Spleen (tissue), 11 donors: ENCODE data around the gene PHACTR2. TPM values are rescaled to one million over a fixed set of nuclear protein-coding genes. Genes with fewer than 3 reads are reported as not detected.
"Not testable (repeated sequence)": the region's sequence is repeated elsewhere in the genome, so short reads cannot be mapped to it uniquely, and the experiment has no call there.

Source experiments
- DNase-seq: peaks from one replicate; pipeline ENCODE4 v3.0.0-alpha.2; 2020
- H3K27ac ChIP-seq, 8 donors: fragments of 200-600 bp; sonication (generic) in 7 of 8; 1 replicate in 4 of 8; 2 replicates in 4 of 8; pipeline versions ENCODE4 v1.5.0 to v1.8.0; 2016 to 2021; ENCODE audit warnings: inconsistent platforms in 4 of 8, mild to moderate bottlenecking in 4 of 8, moderate library complexity in 1 of 8
- H3K27me3 ChIP-seq, 7 donors: fragments of 200-600 bp; sonication (generic) in 6 of 7; replicated peaks in 1 of 7; 1 replicate in 4 of 7; 2 replicates in 3 of 7; pipeline versions ENCODE4 v1.5.0 to v1.8.0; 2016 to 2021; ENCODE audit warnings: inconsistent platforms in 3 of 7, mild to moderate bottlenecking in 1 of 7
- H3K36me3 ChIP-seq, 6 donors: fragments of 200-600 bp; sonication (generic) in 5 of 6; 1 replicate in 4 of 6; 2 replicates in 2 of 6; pipeline versions ENCODE4 v1.5.0 to v1.8.0; 2016 to 2021; ENCODE audit warnings: inconsistent platforms in 2 of 6
- H3K4me1 ChIP-seq, 6 donors: fragments of 200-600 bp; sonication (generic) in 5 of 6; 1 replicate in 3 of 6; 2 replicates in 3 of 6; pipeline versions ENCODE4 v1.5.0 to v1.8.0; 2016 to 2021; ENCODE audit warnings: inconsistent platforms in 3 of 6
- H3K4me3 ChIP-seq, 8 donors: fragments of 200-600 bp; sonication (generic) in 7 of 8; 1 replicate in 4 of 8; 2 replicates in 4 of 8; pipeline versions ENCODE4 v1.5.0 to v1.8.0; 2016 to 2021; ENCODE audit warnings: inconsistent platforms in 4 of 8, mild to moderate bottlenecking in 4 of 8, moderate library complexity in 2 of 8
- H3K9me3 ChIP-seq, 8 donors: fragments of 200-600 bp; sonication (generic) in 7 of 8; 1 replicate in 4 of 8; 2 replicates in 4 of 8; pipeline versions ENCODE4 v1.5.0 to v1.8.0; 2016 to 2021; ENCODE audit warnings: inconsistent platforms in 4 of 8
- CTCF ChIP-seq, 11 experiments: fragments of 200-600 bp in 7 of 11; fragments of 450-650 bp in 4 of 11; sonication (generic) in 4 of 11; IDR thresholded peaks in 8 of 11; conservative IDR thresholded peaks in 3 of 11; 1 replicate in 7 of 11; 2 replicates in 4 of 11; pipeline versions ENCODE4 v1.4.0 to v1.8.0; 2016 to 2021; ENCODE audit warnings: antibody characterized with exemption in 11 of 11, inconsistent platforms in 4 of 11, mild to moderate bottlenecking in 1 of 11
- POLR2A ChIP-seq, 3 donors: fragments of 450-650 bp; IDR thresholded peaks; one replicate each; pipeline ENCODE4 v1.5.1; 2017; ENCODE audit warnings: antibody characterized with exemption in 3 of 3, mild to moderate bottlenecking in 1 of 3
- POLR2AphosphoS5 ChIP-seq, 3 donors: sonication (generic); formaldehyde crosslinking; IDR thresholded peaks; one replicate each; pipeline ENCODE4 v1.5.1; 2017; ENCODE audit warnings: antibody characterized with exemption in 3 of 3
- WGBS, 5 donors: extraction: QIAGEN DNeasy Blood & Tissue Kit in 3 of 5; methylation state at CpG; one replicate each; pipeline versions ENCODE4 v1.1.5 to v1.1.7; 2013 to 2018; 5-methylcytosine and 5-hydroxymethylcytosine counted together
- intact Hi-C: fragments of 100-400 bp; cut with DNase I; formaldehyde crosslinking; loops from one replicate; pipeline ENCODE4 v1.15.0; 2023; ENCODE audit warnings: low total_unique reads
- polyA plus RNA-seq, 3 donors: library from polyadenylated mRNA; stranded (reverse); fragments of 200-250 nt; gene quantifications; one replicate each; pipeline ENCODE4 v1.2.1, GENCODE V29; 2013
- total RNA-seq, 7 donors: library from RNA; depleted of rRNA in 3 of 7; stranded (reverse); fragments of >200 nt in 3 of 7; fragmentation: NEBNext Ultra II Directional in 4 of 7; extraction: Animal tissue kit (Norgen Biotek cat#: 25700) in 4 of 7; gene quantifications; one replicate each; pipeline versions ENCODE4 v1.1.0 to v1.2.1, GENCODE V29; 2016 to 2021
- donor health status: healthy with polysubstance abuse.
- donor health status: DM: no; HTN: no; CAD: no; lungs with moderate emphysema.
- donor health status: DM: no; HTN: no; CAD: no.
- donor health status: Bipolar disorder and iron deficiency.
- donor health status: healthy.
- donor health status: DM: no; HTN: no; CAD: no.
- donor health status: DM: yes; HTN: yes; CAD: no.

The PHACTR2 gene
- total and polyA plus RNA-seq, 10 donors = 3.5 to 116 (median 76.1) TPM

- intact Hi-C loops = no loop called here
- no peak for DNase-seq
- Histone ChIP-seq H3K36me3 (no peaks in the 10 kb centered on the region), H3K9me3 (peaks cover 0 to 10% (median 0%) of the 10 kb centered on the region in 8 donors), H3K27me3 (no peaks in the 10 kb centered on the region), H3K4me1 (no peaks in the 10 kb centered on the region), H3K4me3 (no peak overlapping the region), H3K27ac (no peak overlapping the region)
- TF ChIP-seq CTCF (IDR thresholded peaks at IDR 0.05 in 8 of 11, conservative IDR thresholded peaks at IDR 0.05 in 3 of 11) = no peak
- 42 to 58% (median 56%) methylated on average over 6 of the region's 6 CpGs for WGBS, 5 donors
Measured at GRCh38 chr6:143647732-143648131, 30.0 kb upstream of the PHACTR2 start.

GRCh38 chr6:143649319-143649718, 28.4 kb upstream of the PHACTR2 start:
- H3K27me3 ChIP-seq, H3K27ac ChIP-seq, intact Hi-C loops, H3K9me3 ChIP-seq, DNase-seq, H3K36me3 ChIP-seq, H3K4me1 ChIP-seq, H3K4me3 ChIP-seq: not testable (repeated sequence)
- 97 to 100% (median 100%) methylated on average over 1 of the region's 1 CpG for WGBS, 5 donors

GRCh38 chr6:143651328-143651727, 26.4 kb upstream of the PHACTR2 start:
- H3K4me3 ChIP-seq, intact Hi-C loops, H3K27me3 ChIP-seq, H3K27ac ChIP-seq, DNase-seq, H3K4me1 ChIP-seq, H3K36me3 ChIP-seq, H3K9me3 ChIP-seq: not testable (repeated sequence)
- WGBS, 5 donors = 95 to 100% (median 97%) methylated on average over 4 of the region's 4 CpGs

GRCh38 chr6:143652841-143653331, 24.9 kb upstream of the PHACTR2 start:
- TF ChIP-seq CTCF (IDR thresholded peaks at IDR 0.05 in 8 of 11, conservative IDR thresholded peaks at IDR 0.05 in 3 of 11) (no peak), POLR2AphosphoS5 (IDR thresholded peaks at IDR 0.05) (no peak), POLR2A (IDR thresholded peaks at IDR 0.05) (no peak)
- no peaks in the 10 kb centered on the region for H3K27me3 ChIP-seq
- no peak overlapping the region for H3K27ac ChIP-seq
- no peaks in the 10 kb centered on the region for H3K4me1 ChIP-seq
- H3K9me3 ChIP-seq = peaks cover 0 to 18% (median 8%) of the 10 kb centered on the region in 8 donors
- DNase-seq = no peak
- WGBS, 5 donors = 72 to 89% (median 76%) methylated on average over 6 of the region's 6 CpGs
- no peaks in the 10 kb centered on the region for H3K36me3 ChIP-seq
- intact Hi-C loops = no loop called here
- no peak overlapping the region for H3K4me3 ChIP-seq

- intact Hi-C loops = no loop called here
Measured at GRCh38 chr6:143655541-143655940, 22.2 kb upstream of the PHACTR2 start.

More at GRCh38 chr6:143655541-143655940, 22.2 kb upstream of the PHACTR2 start:
- 84 to 91% (median 88%) methylated on average over 5 of the region's 5 CpGs for WGBS, 5 donors
- no peaks in the 10 kb centered on the region for H3K27me3 ChIP-seq
- no peak overlapping the region for H3K4me3 ChIP-seq
- peaks cover 0 to 4% (median 0%) of the 10 kb centered on the region in 6 donors for H3K36me3 ChIP-seq
- H3K4me1 ChIP-seq = no peaks in the 10 kb centered on the region
- TF ChIP-seq CTCF (IDR thresholded peaks at IDR 0.05 in 8 of 11, conservative IDR thresholded peaks at IDR 0.05 in 3 of 11) = no peak
- TF ChIP-seq POLR2A (IDR thresholded peaks at IDR 0.05) = no peak
- TF ChIP-seq POLR2AphosphoS5 (IDR thresholded peaks at IDR 0.05) = no peak
- DNase-seq = no peak
- H3K9me3 ChIP-seq = peaks cover 0 to 39% (median 27%) of the 10 kb centered on the region in 8 donors
- no peak overlapping the region for H3K27ac ChIP-seq
